PC-3 (cell line): ENCODE measurements around the gene CNTLN. TPM values are rescaled to one million over a fixed set of nuclear protein-coding genes. Genes with fewer than 3 reads are reported as not detected.
"Not testable (repeated sequence)": the region's sequence is repeated elsewhere in the genome, so short reads cannot be mapped to it uniquely, and the experiment has no call there.

Experiments used
- ATAC-seq: fragments of 200-7000 bp; cut with Tn5 transposase; 2 replicates; pipeline ENCODE4 v1.9.1; 2020; ENCODE audit warnings: mild to moderate bottlenecking, moderate library complexity
- BruUV-seq: library from RNA; stranded (reverse); fragments of 400-500 nt; replicated peaks from 2 replicates; lab custom pipeline; 2021; lab: Mats Ljungman, UMichigan
- CTCF ChIA-PET: fragments of 300-600 bp; sonication (Branson Sonifier 250); formaldehyde crosslinking; loops from one replicate; lab custom pipeline; 2022; ENCODE audit warnings: antibody characterized with exemption; lab: Charles Lee
- POLR2A ChIA-PET: fragments of 300-600 bp; sonication (Branson Sonifier 250); formaldehyde crosslinking; loops from one replicate; lab custom pipeline; 2022; ENCODE audit warnings: antibody characterized with exemption; ENCODE audit not compliant: unreplicated experiment; lab: Charles Lee
- DNase-seq: peaks from one replicate; pipeline ENCODE4 v3.0.0-alpha.2; 2015
- H2AFZ ChIP-seq: fragments of 300-600 bp; sonication (generic); 2 replicates; pipeline ENCODE4 v1.6.0; 2016; ENCODE audit warnings: antibody characterized with exemption, low read length
- H3F3A ChIP-seq: fragments of 300-600 bp; sonication (generic); one replicate; pipeline ENCODE4 v1.6.0; 2017; ENCODE audit warnings: antibody characterized with exemption, low read length, control low read depth, mild to moderate bottlenecking; ENCODE audit not compliant: unreplicated experiment
- H3K27ac ChIP-seq: fragments of 300-600 bp; sonication (generic); 2 replicates; pipeline ENCODE4 v1.5.1; 2016; ENCODE audit warnings: mild to moderate bottlenecking, low read length
- H3K27me3 ChIP-seq: fragments of 300-600 bp; sonication (generic); 2 replicates; pipeline ENCODE4 v1.6.1; 2016; ENCODE audit warnings: low read length, mixed read lengths
- H3K36me3 ChIP-seq: fragments of 300-600 bp; sonication (generic); 2 replicates; pipeline ENCODE4 v1.6.1; 2016; ENCODE audit warnings: low read depth, mixed run types, low read length, mixed read lengths
- H3K4me1 ChIP-seq: fragments of 300-600 bp; sonication (generic); 2 replicates; pipeline ENCODE4 v1.5.1; 2016; ENCODE audit warnings: low read length; ENCODE audit not compliant: insufficient read depth
- H3K4me2 ChIP-seq: fragments of 300-600 bp; sonication (generic); 2 replicates; pipeline ENCODE4 v1.6.0; 2016; ENCODE audit warnings: low read length
- H3K4me3 ChIP-seq: fragments of 300-600 bp; sonication (generic); 2 replicates; pipeline ENCODE4 v1.5.1; 2016; ENCODE audit warnings: mild to moderate bottlenecking, low read length, mixed read lengths
- H3K79me2 ChIP-seq: fragments of 300-600 bp; sonication (generic); 2 replicates; pipeline ENCODE4 v1.6.1; 2017; ENCODE audit warnings: low read length, mixed read lengths
- H3K9ac ChIP-seq: fragments of 300-600 bp; sonication (generic); 2 replicates; pipeline ENCODE4 v1.6.0; 2016; ENCODE audit warnings: mild to moderate bottlenecking, low read length
- H3K9me2 ChIP-seq: fragments of 300-600 bp; sonication (generic); replicated peaks from 2 replicates; pipeline ENCODE4 v1.6.1; 2016; ENCODE audit warnings: mixed run types, low read length, mixed read lengths
- H3K9me3 ChIP-seq: fragments of 300-600 bp; sonication (generic); 2 replicates; pipeline ENCODE4 v1.6.1; 2016; ENCODE audit warnings: low read length, mixed read lengths
- H4K20me1 ChIP-seq: fragments of 300-600 bp; sonication (generic); 2 replicates; pipeline ENCODE4 v1.6.1; 2016; ENCODE audit warnings: low read length, mixed read lengths
- EZH2 ChIP-seq: fragments of 300-600 bp; sonication (generic); IDR thresholded peaks from one replicate; pipeline ENCODE4 v1.6.1; 2017; ENCODE audit warnings: antibody characterized with exemption, mild to moderate bottlenecking, low read length; ENCODE audit not compliant: unreplicated experiment
- EZH2phosphoT487 ChIP-seq: fragments of 300-600 bp; sonication (generic); IDR thresholded peaks from 2 replicates; pipeline ENCODE4 v1.6.1; 2018; ENCODE audit warnings: mild to moderate bottlenecking, antibody characterized with exemption, low read length, borderline replicate concordance
- intact Hi-C: fragments of 100-400 bp; cut with micrococcal nuclease; formaldehyde crosslinking; loops from 2 replicates; pipeline ENCODE4 v1.9.0; 2023
- total RNA-seq: library from RNA; depleted of rRNA; stranded (reverse); fragments of >200 nt; gene quantifications from 2 replicates; pipeline ENCODE4 v1.2.3, GENCODE V29; 2014
- TF ChIP-seq, protein P1 (sequence below): fragments of 300-600 bp; sonication (generic); conservative IDR thresholded peaks from 2 replicates; pipeline ENCODE4 v1.5.1; 2017; ENCODE audit warnings: antibody characterized with exemption, low read depth, mild to moderate bottlenecking, low read length

Gene CNTLN
- total RNA-seq, 1 experiment from 2014 or later = 6.9 TPM

DNA sequence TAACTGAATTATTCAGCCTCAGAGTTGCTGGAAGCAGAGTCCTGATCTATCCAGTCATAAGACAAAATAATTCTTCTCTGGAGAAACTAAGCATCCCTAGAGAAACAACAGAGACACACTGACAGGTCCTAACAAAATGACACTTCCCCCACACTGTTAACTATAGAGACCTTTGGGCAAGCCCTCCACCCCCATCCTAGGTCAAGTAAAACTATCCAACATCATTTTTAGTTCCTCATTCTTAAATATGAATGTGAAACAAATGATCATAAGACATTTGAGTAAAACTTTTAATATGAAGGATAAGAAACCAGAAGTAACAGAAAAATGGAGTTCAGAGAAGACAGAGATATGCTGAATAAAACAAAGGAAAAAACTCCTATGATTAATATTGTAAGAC lies 30.9 kb downstream of the CNTLN start:
- no peaks in the 10 kb centered on the region for H3K79me2 ChIP-seq
- intact Hi-C loops = no loop called here
- no peaks in the 10 kb centered on the region for H3K9me3 ChIP-seq
- H3K27me3 ChIP-seq = no peaks in the 10 kb centered on the region
- no peak overlapping the region for H3K27ac ChIP-seq
- DNase-seq = no peak
- no peak overlapping the region for H2AFZ ChIP-seq
- no peaks in the 10 kb centered on the region for H3K4me1 ChIP-seq
- TF ChIP-seq EZH2 (no peak), EZH2phosphoT487 (no peak)
- TF ChIP-seq, protein P1, sequence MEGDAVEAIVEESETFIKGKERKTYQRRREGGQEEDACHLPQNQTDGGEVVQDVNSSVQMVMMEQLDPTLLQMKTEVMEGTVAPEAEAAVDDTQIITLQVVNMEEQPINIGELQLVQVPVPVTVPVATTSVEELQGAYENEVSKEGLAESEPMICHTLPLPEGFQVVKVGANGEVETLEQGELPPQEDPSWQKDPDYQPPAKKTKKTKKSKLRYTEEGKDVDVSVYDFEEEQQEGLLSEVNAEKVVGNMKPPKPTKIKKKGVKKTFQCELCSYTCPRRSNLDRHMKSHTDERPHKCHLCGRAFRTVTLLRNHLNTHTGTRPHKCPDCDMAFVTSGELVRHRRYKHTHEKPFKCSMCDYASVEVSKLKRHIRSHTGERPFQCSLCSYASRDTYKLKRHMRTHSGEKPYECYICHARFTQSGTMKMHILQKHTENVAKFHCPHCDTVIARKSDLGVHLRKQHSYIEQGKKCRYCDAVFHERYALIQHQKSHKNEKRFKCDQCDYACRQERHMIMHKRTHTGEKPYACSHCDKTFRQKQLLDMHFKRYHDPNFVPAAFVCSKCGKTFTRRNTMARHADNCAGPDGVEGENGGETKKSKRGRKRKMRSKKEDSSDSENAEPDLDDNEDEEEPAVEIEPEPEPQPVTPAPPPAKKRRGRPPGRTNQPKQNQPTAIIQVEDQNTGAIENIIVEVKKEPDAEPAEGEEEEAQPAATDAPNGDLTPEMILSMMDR = no peak
- H3K9me2 ChIP-seq = no peaks in the 10 kb centered on the region
- ATAC-seq = no peak
- H3K4me2 ChIP-seq = no peak overlapping the region
- CTCF ChIA-PET = no interaction called here
- no peak overlapping the region for H3K9ac ChIP-seq
- H3K4me3 ChIP-seq = no peak overlapping the region
- H3F3A ChIP-seq = no peaks in the 10 kb centered on the region
- no TSS peak for BruUV-seq
- 0 out of 2 replicates have a peak, but pooled peaks cover 5% of the 10 kb centered on the region for H3K36me3 ChIP-seq
- H4K20me1 ChIP-seq = no peaks in the 10 kb centered on the region
- POLR2A ChIA-PET = no interaction called here

DNA sequence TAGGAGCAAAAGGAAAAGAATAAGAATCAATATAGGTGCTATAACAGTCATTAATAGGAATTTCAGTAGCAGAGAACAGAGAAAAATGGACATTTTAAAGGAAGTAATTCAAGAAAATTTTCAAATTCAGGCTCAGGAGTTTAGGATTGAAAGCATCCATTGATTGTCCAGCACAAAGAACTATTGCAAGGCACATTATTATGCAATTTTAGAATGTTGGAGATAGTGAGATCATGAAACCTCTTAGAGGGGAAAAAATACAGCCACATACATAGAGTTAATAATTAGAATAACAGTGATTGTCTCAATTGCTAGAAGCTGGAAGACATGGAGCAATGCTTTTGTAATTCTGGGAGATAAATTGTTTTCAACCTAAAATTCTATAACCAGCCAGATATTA lies 31.5 kb downstream of the CNTLN start:
- no peaks in the 10 kb centered on the region for H3K27me3 ChIP-seq
- H3K9ac ChIP-seq = no peak overlapping the region
- H3K4me1 ChIP-seq = no peaks in the 10 kb centered on the region
- ChIA-PET POLR2A (no interaction called here), CTCF (no interaction called here)
- no peak overlapping the region for H3K4me2 ChIP-seq
- no peak for TF ChIP-seq EZH2
- no peak for TF ChIP-seq EZH2phosphoT487
- TF ChIP-seq, protein P1 = no peak
- no peaks in the 10 kb centered on the region for H4K20me1 ChIP-seq
- no peaks in the 10 kb centered on the region for H3K9me2 ChIP-seq
- no TSS peak for BruUV-seq
- intact Hi-C loops = no loop called here
- 0 out of 2 replicates have a peak, but pooled peaks cover 5% of the 10 kb centered on the region for H3K36me3 ChIP-seq
- no peak for ATAC-seq
- no peak overlapping the region for H2AFZ ChIP-seq
- H3F3A ChIP-seq = no peaks in the 10 kb centered on the region
- H3K27ac ChIP-seq = no peak overlapping the region
- no peak for DNase-seq
- H3K79me2 ChIP-seq = no peaks in the 10 kb centered on the region
- H3K4me3 ChIP-seq = no peak overlapping the region
- no peaks in the 10 kb centered on the region for H3K9me3 ChIP-seq

DNA sequence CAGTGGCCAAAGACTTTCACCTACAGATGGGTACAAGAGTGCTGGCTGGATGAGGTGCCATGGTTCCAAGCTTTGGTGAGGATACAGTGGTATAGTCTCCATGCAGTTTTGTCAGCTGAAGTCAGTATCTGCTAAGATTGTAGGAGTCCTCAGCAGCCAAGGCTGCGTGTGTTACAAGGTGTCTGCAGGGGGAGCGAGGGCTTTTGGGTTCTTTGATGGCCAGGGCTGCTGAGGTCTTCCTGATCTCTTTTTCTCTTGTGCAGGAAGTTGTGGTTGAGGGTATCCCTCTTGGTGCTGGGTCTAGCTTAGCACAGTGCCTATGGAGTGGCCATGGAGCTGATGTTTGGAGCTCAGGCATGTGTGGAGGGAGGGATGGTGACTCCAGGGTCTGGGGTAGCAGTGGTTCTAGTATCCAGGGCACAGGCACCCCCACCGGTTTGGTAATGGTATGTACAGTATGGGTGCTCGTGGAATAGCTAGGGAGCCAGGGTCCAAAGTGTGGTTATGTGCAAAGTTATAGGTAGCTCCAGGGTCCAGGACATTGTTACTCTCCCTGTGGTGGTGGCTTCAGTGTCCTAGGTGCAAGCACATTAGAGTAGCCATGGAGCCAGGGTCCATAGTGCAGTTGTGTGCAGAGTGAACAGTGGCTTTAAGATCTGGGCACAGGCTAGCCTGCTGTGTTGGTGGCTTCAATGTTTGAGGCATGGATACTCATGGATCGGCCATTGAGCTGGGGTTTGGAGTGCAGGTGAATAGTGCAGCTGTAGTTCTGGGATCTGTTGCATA lies 36.7 kb downstream of the CNTLN start:
- no TSS peak for BruUV-seq
- ATAC-seq = no peak
- ChIA-PET POLR2A (no interaction called here), CTCF (no interaction called here)
- Histone ChIP-seq H3F3A (no peaks in the 10 kb centered on the region), H3K36me3 (0 out of 2 replicates have a peak, but pooled peaks cover 5% of the 10 kb centered on the region), H2AFZ (no peak overlapping the region), H3K4me3 (no peak overlapping the region), H3K79me2 (0 out of 2 replicates have a peak, but pooled peaks cover 3% of the 10 kb centered on the region), H3K4me1 (no peaks in the 10 kb centered on the region), H3K27me3 (no peaks in the 10 kb centered on the region), H4K20me1 (no peaks in the 10 kb centered on the region), H3K9me3 (no peaks in the 10 kb centered on the region), H3K4me2 (no peak overlapping the region), H3K27ac (no peak overlapping the region), H3K9ac (no peak overlapping the region), H3K9me2 (no peaks in the 10 kb centered on the region)
- intact Hi-C loops = no loop called here
- no peak for DNase-seq
- TF ChIP-seq, protein P1 = no peak
- no peak for TF ChIP-seq EZH2phosphoT487
- TF ChIP-seq EZH2 = no peak

DNA sequence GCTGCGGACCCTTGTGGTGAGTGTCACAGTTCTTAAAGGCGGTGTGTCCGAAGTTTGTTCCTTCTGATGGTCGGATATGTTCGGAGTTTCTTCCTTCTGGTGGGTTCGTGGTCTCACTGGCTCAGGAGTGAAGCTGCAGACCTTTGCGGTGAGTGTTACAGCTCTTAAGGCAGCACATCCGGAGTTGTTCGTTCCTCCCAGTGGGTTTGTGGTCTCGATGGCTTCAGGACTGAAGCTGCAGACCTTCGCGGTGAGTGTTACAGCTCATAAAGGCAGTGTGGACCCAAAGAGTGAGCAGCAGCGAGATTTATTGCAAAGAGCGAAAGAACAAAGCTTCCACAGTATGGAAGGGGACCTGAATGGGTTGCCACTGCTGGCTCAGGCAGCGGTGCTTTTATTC lies 42.7 kb downstream of the CNTLN start:
- H3K79me2 ChIP-seq, H3K4me1 ChIP-seq, POLR2A ChIA-PET, H3K4me2 ChIP-seq, H3K4me3 ChIP-seq, intact Hi-C loops, H3K27me3 ChIP-seq, H2AFZ ChIP-seq, H3F3A ChIP-seq, H3K36me3 ChIP-seq, BruUV-seq, DNase-seq, CTCF ChIA-PET, H3K9ac ChIP-seq, H4K20me1 ChIP-seq, ATAC-seq, H3K9me2 ChIP-seq, H3K27ac ChIP-seq, H3K9me3 ChIP-seq: not testable (repeated sequence)
